NCI-H146 treated with DMSO at 0.1 percent for 48 hours (cell line): ENCODE data around the gene SRRM2.
A peak's percentile ranks its signal among the peaks of the same experiment; 100 is the strongest.

Experiments
- DNase-seq: peaks from one replicate; lab custom pipeline; 2025; ENCODE audit not compliant: unreplicated experiment; lab: John Stamatoyannopoulos, UW

SRRM2 gene

DNA sequence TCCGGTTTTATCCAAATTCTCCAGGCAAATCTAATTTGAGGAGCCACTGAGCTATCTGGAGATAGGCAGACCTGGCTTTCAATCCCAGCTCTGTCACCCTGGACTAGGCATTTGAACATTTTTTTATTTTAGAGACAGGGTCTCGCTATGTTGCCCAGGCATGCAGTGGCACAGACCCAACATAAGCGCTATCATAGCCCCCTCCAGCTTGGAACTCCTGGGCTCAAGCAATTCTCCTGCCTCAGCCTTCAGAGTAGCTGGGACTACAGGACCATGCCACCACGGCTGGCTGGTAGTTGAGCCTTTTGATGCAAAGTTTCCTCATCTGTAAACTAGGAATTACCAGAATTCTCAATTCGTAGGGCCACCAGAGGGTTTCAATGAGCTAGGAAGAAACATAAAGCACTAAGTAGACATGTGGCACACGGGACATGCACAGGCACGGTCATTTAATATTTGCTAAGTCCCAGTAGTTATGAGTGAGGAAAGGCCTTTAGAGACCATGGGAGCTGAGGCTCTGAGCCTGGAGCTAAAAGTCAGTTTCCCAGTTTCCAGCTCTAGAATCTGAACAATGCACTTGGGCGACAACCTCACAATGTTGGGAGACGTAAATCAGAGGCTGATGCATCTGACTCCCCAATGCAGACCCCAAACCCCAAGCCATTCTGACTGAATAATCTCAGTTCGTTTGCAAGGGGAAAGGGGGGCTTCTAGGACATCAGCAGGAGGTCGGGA lies 23.5 kb downstream of the SRRM2 start:
- no peak for DNase-seq

- DNase-seq = no peak
Observed at GRCh38 chr16:2776500-2777139, 24.2 kb downstream of the SRRM2 start.

- peak; percentile 74 for DNase-seq
Observed at GRCh38 chr16:2777231-2777902, 24.9 kb downstream of the SRRM2 start, which contains the start of gene ELOB. Gene ELOB (minus strand): TSS chr16:2777280. CDS start chr16:2777239, 41 bp downstream.

DNA sequence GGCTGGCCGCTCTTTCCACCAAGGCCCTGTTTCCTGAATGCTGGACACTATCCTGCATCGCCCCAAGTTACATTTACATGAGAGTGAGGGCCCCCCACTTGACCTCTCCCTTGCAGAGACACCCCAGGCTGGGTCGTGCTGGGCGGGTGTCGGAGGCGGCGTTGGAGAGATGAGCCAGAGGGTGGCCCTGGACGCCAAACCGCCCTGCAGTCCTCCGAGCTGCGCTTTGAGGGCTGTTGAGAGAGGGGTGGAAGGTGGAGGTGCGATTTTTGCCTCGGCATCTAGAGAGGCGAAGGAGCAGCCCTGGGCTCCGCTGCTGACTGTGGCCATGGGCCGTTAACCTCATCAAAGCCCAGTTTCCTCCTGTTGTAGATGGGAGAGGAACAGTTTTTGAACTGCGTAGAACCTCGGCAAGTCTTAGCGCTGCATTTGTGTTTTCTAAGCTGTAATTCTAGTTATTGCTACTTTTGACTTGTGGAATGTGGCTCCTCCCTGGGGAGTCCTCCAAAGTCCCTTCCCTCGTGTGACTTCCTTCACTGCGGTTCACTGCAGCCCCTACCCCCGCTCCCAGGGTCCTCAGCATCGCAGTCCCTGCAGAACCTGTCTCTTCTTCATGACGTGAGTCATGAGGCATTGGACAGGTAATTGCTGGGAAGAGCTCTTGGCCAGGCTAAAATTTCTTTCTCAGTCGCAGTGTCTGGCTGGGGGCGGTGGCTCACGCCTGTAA lies 25.6 kb downstream of the SRRM2 start:
- DNase-seq = peak; percentile 10

DNA sequence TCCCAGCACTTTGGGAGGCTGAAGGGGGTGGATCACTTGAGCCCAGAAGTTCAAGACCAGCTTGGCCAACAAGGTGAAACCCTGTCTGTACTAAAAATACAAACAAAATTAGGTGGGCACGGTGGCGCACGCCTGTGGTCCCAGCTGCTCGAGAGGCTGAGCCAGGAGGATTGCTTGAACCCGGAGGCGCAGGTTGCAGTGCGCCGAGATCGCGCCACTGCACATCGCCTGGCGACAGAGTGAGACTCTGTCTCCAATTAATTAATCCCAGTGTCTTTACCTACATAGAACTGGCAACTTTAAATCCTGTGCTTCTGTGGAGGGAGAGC lies 26.2 kb downstream of the SRRM2 start:
- DNase-seq = no peak

DNA sequence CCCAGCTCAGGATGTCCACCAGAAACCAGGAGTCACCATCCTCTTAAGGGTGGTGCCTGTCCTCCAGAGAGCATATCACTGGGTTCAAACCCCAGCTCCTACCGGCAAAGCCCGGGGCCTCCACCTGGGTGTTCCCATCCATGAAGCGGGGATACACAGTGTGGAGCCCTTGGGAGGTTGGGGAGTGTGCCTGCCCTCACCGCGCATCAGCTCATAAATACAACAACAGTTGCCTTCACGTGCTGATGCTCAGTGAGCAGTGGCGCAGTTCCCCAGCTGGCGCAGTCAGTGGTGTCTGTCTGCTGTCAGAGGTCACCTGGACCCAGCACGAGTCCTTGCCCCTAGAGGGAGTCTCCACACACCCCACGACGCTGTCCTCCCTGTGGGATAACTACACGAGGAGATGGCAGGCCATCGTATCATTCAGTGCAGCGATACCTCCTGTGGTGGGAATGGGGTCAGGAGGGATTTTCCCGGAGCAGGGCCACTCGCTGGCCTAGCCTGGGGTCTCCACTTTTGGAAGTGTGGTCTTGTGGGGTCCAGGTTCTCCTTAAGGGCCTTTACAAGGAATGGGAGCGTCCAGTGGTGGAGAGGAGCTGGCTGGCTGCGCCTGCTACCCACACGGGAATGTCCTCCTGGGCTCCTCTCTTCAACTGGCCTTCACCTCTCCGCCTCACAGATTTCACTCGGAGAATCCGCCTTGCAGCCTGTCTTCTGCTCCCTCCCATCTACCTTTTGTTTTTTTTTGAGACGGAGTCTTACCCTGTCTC lies 26.9 kb downstream of the SRRM2 start:
- DNase-seq = no peak

DNA sequence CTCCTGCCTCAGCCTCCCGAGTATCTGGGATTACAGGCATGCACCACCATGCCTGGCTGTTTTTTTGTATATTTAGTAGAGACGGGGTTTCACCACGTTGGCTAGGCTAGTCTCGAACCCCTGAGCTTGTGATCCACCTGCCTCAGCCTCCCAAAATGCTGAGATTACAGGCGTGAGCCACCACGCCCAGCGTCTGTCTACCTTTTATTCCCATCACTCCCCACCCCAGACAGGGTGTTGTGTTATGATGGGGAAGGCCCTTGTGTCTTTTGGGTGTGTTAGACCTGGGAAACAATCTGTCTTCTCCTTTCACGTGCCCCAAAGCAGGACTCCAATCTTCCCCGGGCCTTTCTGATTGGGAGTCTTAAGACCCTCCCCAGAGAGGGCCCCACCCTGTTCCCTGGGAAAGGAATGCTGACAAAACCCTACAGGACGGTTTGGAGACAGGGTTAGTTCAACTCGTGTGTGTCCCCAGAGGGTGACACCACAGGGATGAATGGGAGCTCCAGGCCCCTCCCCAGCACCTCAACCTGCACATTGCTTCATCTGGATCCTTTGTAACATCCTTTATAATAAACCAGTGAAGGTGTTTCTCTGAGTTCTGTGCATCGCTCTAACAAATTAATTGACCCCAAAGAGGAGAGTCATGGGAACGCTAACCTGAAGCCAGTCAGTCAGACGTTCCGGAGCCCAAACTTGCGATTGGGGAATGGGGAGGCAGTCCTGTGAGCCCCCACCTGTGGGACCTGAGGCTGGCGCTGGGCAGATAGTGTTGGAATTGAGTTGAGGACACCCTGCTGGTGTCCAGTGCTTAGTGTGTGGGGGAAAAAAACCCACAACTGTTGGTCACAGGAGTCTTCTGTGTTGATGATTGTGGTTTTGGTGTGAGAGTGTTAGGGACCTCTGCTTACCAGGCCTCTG lies 27.8 kb downstream of the SRRM2 start:
- DNase-seq = no peak

- no peak for DNase-seq
Observed at GRCh38 chr16:2782583-2783351, 30.3 kb downstream of the SRRM2 start.

DNA sequence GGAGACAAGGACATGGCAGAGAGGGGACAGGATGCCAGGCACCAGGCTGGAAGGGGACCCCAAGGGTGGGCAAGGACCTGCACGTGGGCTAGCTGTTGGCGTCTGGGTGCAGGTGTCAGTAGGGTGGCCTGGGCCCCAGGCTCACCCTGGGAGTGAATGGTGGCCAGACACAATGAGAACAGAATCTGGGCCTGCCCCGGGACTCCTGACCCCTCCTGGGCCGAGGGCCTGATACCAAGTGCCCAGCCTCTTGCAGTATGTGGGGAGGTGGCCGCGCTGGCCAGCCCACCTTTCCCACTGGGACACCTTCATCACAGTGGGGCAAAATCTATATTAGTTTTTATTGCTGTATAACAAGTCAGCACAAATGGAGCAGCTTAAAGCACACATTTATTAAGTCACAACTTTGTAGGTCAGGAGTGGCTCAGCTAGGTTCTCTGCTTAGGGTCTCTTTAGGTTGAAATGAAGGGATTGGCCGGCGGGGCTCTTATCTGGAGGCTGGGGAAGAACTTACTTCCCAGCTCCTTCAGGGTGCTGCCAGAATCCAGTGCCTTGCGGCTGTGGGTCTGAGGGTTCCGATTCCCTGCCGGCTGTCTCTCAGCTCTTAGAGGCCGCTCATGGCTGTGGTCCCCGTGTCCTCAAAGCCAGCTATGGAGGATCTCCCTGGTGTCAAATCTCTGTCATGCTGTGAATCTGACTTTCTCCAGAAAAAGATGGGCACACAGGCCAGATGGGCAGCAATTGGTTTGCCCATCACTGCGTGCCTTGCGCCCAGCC lies 31.3 kb downstream of the SRRM2 start:
- DNase-seq = no peak

GRCh38 chr16:2784358-2785100 lies 32.1 kb downstream of the SRRM2 start:
- no peak for DNase-seq

DNA sequence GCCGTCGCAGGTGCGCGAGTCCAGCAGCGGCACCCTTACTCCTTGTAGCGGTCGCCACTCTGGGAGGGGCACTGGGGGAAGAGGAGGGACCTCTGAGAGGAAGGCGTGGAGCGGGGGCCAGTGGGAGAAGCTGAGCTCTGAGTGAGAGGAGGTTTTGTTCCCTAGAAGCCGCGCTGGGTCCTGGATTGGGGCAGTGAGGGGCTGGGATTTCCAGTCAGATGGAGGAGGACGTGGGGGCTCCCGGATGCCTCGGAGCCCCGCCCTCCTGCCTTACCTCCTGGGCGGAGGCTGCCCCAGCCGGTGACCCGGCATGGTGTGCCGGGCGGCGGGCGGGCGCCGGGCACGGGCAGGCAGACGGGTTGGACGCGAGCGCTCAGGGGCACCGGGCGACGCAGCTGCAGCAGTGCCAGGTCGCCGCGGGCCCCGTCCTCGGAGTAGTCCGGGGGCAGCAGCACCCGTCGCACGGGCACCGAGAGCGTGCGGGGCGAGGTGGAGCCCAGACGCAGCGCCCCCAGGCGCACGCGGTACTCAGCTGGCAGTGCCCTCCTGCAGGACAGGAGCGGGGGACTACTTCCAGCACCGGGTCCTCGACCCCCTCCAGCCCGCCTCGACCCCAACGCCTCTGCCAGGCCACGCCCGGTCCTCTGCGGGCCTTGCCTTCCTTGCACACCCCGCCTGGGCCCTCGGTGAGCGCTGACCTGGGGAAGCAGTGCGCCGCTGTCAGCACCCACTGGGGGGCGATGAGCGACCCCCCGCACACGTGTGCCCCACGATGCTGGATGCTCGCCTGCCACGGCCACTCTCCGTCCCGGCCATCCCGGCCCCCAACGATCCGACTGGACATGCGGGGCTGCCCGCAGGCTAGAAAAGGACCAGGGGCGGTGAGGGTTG lies 32.9 kb downstream of the SRRM2 start:
- no peak for DNase-seq

DNA sequence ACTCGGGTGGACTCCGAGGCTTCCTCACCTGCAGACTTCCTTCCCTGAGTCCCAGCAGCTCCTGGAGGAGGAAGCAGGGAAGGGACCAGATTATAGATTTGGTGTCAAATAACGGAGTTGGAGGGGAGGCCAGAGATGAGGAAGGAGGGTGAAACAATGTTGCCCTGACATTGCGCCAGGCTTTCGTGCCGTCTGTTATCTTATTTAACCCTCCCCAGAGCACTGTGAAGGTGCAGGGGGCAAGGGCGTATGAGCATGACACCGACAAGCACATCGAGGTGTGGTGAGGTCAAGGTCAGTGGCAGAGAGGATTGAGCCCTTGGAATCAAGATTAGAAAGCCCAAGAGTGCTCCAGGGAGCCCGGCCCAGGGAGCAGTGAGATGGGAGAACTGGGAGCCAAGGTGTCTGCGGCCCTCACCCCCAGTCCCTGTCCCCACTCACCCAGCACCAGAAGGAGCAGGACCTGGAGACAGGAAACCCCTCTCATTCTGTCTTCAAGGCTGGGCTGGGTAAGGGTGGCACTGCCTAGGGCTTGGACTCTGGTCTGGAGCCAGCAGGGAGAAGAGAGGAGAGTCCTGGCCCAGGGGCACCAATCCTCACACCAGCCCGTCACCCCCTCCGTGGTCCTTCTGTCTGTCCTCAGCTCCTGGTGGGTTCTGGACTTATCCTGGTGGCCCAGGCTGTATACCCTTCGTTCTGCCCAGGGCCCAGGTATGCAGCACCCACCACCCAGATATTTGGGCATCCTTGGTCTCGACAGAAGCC lies 33.8 kb downstream of the SRRM2 start:
- no peak for DNase-seq

GRCh38 chr16:2786826-2787151 lies 34.4 kb downstream of the SRRM2 start:
- DNase-seq = no peak

- no peak for DNase-seq
Observed at GRCh38 chr16:2787406-2787805, 35.0 kb downstream of the SRRM2 start, which contains the start of gene PRSS33. Gene PRSS33 (minus strand): TSS chr16:2787560. CDS start chr16:2786547, 1,013 bp downstream.

DNA sequence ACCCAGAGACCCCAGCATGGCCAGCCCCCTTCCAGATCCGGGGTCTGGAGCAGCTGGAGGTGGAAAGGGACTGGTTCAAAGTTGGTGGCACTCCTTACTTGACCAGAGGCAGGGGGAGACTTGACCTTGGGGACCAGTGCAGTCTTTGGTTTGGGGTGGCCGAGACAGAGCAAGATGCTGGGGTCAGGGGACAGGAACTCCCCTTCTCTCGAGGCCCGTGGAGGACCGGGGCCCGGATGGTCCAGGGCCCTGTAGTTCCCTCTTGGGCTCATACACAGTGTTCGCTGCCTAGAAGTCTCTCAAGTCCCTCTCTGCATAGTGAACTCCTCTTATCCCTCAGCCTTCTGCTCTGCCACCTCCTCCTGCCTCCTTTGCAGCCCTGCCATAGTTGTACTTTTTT lies 35.5 kb downstream of the SRRM2 start:
- no peak for DNase-seq

DNA sequence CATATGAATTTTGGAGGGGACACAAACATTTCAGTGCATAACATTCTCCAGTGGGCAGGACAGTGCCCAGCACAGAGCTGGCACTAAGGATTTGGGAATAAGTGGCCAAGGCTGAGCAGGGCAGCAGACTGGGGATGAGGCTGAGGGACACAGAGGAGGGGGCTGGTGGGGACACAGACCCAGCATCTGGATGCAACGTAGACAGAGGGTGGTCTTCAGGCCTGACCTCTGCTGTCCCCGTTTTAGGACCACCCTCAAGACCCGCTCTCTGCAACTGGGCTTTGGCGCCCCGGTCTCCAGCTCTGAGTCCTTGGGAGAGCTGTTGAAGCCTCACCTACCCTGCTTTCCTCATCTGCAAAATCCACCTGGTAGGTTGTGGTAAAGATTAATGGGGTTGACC lies 38.2 kb downstream of the SRRM2 start:
- no peak for DNase-seq
